ENCODE results near the gene SHANK1.

DNA sequence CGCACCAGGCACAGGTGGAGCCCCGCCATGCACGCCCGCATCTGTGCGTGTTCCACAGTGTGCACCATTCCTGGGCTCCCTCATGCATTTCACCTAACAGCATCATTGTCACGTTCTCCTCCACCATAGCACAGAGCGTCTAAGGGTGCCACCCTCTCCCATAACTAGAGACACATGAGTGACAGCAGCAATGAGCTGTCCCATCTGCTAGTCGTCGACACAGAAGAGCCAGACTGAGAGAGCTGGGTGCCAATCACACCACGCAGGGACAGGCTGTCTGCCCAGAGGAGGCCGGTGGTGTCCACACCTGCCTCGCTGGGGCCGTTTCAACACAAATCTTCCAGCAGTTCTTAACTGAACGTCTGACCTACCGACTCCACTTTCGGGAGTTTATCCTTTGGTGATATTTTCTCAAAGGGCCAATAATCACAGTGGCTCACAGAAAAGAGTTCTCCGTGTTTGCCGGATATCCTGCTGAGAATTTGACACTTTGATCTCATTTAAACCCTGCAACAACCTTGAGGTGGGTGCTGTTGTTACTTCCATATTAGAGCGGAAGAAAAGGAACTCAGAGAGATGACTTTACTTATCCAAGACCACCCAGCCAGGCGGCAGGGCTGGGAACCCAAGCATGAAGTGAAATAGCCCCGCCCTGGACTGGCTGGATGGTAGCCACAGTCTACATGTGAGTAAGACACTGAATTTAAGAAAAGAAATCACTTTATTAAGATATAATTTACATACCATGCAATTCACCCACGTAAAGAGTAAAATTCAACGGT is 19.7 kb upstream of the SHANK1 start:
- no peak for TF ChIP-seq BHLHE40 (IDR thresholded peaks at IDR 0.05; ENCODE audit: low read depth, low read length)
- TF ChIP-seq RAD21 (IDR thresholded peaks at IDR 0.05; ENCODE audit: low read length), result no peak
- TF ChIP-seq, protein P1, sequence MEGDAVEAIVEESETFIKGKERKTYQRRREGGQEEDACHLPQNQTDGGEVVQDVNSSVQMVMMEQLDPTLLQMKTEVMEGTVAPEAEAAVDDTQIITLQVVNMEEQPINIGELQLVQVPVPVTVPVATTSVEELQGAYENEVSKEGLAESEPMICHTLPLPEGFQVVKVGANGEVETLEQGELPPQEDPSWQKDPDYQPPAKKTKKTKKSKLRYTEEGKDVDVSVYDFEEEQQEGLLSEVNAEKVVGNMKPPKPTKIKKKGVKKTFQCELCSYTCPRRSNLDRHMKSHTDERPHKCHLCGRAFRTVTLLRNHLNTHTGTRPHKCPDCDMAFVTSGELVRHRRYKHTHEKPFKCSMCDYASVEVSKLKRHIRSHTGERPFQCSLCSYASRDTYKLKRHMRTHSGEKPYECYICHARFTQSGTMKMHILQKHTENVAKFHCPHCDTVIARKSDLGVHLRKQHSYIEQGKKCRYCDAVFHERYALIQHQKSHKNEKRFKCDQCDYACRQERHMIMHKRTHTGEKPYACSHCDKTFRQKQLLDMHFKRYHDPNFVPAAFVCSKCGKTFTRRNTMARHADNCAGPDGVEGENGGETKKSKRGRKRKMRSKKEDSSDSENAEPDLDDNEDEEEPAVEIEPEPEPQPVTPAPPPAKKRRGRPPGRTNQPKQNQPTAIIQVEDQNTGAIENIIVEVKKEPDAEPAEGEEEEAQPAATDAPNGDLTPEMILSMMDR (conservative IDR thresholded peaks at IDR 0.05; ENCODE audit: low read depth, low read length), result no peak
- no peak for TF ChIP-seq MXI1 (IDR thresholded peaks at IDR 0.05; ENCODE audit: borderline replicate concordance, low read depth, low read length)
- TF ChIP-seq RFX5 (IDR thresholded peaks at IDR 0.05; ENCODE audit: low read depth, low read length), result no peak
- TF ChIP-seq CEBPB (IDR thresholded peaks at IDR 0.05; ENCODE audit: low read depth, low read length), result no peak
- no peak for TF ChIP-seq SMC3 (IDR thresholded peaks at IDR 0.05; ENCODE audit: low read depth, low read length)
- TF ChIP-seq, protein P2, sequence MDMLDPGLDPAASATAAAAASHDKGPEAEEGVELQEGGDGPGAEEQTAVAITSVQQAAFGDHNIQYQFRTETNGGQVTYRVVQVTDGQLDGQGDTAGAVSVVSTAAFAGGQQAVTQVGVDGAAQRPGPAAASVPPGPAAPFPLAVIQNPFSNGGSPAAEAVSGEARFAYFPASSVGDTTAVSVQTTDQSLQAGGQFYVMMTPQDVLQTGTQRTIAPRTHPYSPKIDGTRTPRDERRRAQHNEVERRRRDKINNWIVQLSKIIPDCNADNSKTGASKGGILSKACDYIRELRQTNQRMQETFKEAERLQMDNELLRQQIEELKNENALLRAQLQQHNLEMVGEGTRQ (IDR thresholded peaks at IDR 0.05; ENCODE audit: low read depth, low read length), result no peak
- TF ChIP-seq POLR2A (IDR thresholded peaks at IDR 0.05; ENCODE audit: low read depth, low read length), result no peak
